Measurements from ENCODE around the gene THRSP.

- TF ChIP-seq CTCF (IDR thresholded peaks at IDR 0.05; ENCODE audit: insufficient read depth, low read length), result no peak
- no peak for TF ChIP-seq REST (IDR thresholded peaks at IDR 0.05; ENCODE audit: insufficient replicate concordance, low read depth)
These were observed 27.3 kb upstream of the THRSP start for GRCh38 chr11:78036313-78036712.
